22Rv1 (cell line): ENCODE data around the gene TLR1.

Experiments used
- H3K27ac ChIP-seq: fragments of 450-650 bp; 2 replicates; pipeline ENCODE4 v1.5.1; 2017
- ZFX ChIP-seq: fragments of 450-650 bp; IDR thresholded peaks from 2 replicates; pipeline ENCODE4 v1.6.1; 2017; ENCODE audit warnings: antibody characterized with exemption, borderline replicate concordance
- TF ChIP-seq, protein P1 (sequence below): fragments of 450-650 bp; IDR thresholded peaks from 2 replicates; pipeline ENCODE4 v1.5.1; 2017; ENCODE audit warnings: mild to moderate bottlenecking

The TLR1 gene

DNA sequence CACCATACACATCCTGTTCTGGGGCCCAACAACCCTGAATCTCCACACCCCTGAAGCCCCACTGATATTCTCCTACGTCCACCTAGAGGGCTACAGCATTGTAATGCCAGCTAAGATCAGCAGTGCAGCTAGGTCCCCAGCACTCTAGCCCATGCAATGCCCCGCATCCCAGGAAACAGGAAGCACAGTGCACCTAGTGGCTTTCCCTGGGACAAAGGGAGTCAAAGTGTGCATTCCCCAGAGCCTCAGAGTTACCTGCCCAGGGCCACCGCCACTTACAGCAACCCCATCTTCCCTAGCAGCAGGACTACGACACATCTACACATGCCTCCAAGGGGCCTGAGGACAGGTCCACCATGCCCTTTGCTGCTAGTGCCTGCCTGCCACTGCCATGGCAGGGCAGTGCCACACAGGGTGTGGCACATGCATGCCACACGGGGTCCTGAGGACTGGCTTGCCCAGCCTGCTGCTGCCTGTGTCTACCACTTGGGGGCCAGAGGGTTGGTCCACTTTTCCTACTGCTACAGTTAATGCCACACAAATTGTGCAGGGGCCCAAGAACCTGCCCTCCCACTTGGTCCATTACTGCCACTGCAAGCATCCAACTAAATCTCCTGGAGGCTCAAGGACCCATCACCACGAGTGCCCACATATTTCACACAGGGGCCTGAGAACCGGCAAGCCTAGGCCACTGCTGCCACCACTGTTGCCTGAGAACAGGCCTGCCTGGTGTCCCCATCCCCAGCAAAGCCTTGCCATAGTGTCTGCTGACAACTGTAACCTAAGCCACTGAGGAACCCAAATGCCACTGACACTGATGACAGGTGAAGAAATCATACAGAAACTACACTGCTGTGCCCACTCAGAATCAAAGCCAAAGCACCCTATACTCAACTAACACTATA lies 28.3 kb upstream of the TLR1 start:
- TF ChIP-seq, protein P1, sequence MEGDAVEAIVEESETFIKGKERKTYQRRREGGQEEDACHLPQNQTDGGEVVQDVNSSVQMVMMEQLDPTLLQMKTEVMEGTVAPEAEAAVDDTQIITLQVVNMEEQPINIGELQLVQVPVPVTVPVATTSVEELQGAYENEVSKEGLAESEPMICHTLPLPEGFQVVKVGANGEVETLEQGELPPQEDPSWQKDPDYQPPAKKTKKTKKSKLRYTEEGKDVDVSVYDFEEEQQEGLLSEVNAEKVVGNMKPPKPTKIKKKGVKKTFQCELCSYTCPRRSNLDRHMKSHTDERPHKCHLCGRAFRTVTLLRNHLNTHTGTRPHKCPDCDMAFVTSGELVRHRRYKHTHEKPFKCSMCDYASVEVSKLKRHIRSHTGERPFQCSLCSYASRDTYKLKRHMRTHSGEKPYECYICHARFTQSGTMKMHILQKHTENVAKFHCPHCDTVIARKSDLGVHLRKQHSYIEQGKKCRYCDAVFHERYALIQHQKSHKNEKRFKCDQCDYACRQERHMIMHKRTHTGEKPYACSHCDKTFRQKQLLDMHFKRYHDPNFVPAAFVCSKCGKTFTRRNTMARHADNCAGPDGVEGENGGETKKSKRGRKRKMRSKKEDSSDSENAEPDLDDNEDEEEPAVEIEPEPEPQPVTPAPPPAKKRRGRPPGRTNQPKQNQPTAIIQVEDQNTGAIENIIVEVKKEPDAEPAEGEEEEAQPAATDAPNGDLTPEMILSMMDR: no peak
- no peak for TF ChIP-seq ZFX
- H3K27ac ChIP-seq: no peak overlapping the region

GRCh38 chr4:38832206-38832605 lies 27.6 kb upstream of the TLR1 start:
- no peak for TF ChIP-seq ZFX
- TF ChIP-seq, protein P1: no peak
- H3K27ac ChIP-seq: no peak overlapping the region

- TF ChIP-seq, protein P1: no peak
- no peak for TF ChIP-seq ZFX
- no peak overlapping the region for H3K27ac ChIP-seq
These were observed 27.1 kb upstream of the TLR1 start for GRCh38 chr4:38831653-38832052.

DNA sequence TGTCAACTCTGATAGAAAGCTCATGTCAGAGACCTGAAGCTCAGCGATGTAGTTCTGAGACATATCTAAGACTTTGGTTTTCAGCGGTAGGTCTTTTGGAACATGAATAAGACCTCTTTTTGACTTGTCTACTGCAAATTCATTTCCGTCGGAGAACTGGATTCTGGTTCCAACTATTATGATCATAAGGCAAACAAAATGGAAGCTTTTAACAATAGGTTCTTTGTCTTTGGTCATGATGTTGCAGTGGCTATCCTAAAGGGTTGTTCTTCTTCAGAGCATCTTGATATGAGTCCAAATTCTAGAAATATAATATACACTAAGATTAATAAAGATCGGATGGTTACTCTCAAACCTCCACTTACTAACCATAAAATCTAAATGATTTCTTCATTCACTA lies 24.6 kb upstream of the TLR1 start:
- no peak for TF ChIP-seq ZFX
- TF ChIP-seq, protein P1: no peak
- no peak overlapping the region for H3K27ac ChIP-seq

GRCh38 chr4:38823766-38824165 lies 19.2 kb upstream of the TLR1 start:
- no peak overlapping the region for H3K27ac ChIP-seq
- no peak for TF ChIP-seq ZFX
- TF ChIP-seq, protein P1: no peak

DNA sequence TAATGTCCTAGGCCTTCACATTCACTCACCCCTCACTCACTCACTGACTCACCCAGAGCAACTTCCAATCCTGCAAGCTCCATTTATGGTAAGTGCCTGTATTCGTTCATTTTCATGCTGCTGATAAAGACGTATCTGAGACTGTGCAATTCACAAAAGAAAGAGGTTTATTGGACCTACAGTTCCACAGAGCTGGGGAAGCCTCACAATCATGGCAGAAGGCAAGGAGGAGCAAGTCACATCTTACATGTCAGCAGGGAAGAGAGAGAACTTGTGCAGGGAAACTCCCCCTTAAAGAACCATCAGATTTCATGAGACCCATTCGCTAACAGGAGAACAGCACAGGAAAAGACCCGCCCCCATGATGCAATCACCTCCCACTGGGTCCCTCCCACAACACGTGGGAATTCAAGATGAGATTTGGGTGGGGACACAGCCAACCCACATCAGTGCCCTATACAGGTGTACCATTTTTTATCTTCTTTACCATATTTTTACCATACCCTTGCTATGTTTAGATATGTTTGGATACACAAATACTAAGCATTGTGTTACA lies 18.2 kb upstream of the TLR1 start:
- TF ChIP-seq, protein P1: no peak
- TF ChIP-seq ZFX: no peak
- H3K27ac ChIP-seq: no peak overlapping the region

GRCh38 chr4:38821739-38822138 lies 17.1 kb upstream of the TLR1 start:
- TF ChIP-seq, protein P1: no peak
- TF ChIP-seq ZFX: no peak
- H3K27ac ChIP-seq: no peak overlapping the region
